Suppressor macrophage (primary cell): ENCODE measurements around the gene CHIA.

ENCODE experiments used
- DNase-seq, 4 experiments: peaks; one replicate each; pipeline ENCODE4 v3.0.0-alpha.2; 2020 to 2022

Gene CHIA

GRCh38 chr1:111369177-111369576 is 78.5 kb downstream of the CHIA start:
- no peak for DNase-seq

- no peak for DNase-seq
Measured at GRCh38 chr1:111369645-111370044, 79.0 kb downstream of the CHIA start.
